HCT116 (cell line): ENCODE data around the gene PRKCQ. TPM values are rescaled to one million over a fixed set of nuclear protein-coding genes. Genes with fewer than 3 reads are reported as not detected.

Experiments used
- ATAC-seq: fragments of 200-7000 bp; cut with Tn5 transposase; 2 replicates; pipeline ENCODE4 v1.9.1; 2020; ENCODE audit warnings: mild to moderate bottlenecking, moderate library complexity
- BruUV-seq: library from RNA; stranded (reverse); fragments of 400-500 nt; replicated peaks from 2 replicates; lab custom pipeline; 2021; lab: Mats Ljungman, UMichigan
- CTCF ChIA-PET: fragments of 300-600 bp; sonication (Branson Sonifier 250); formaldehyde crosslinking; loops from one replicate; lab custom pipeline; 2021; ENCODE audit warnings: antibody characterized with exemption; lab: Charles Lee
- POLR2A ChIA-PET: fragments of 300-600, 350-600 bp; sonication (Branson Sonifier 250); formaldehyde crosslinking; loops from one replicate; lab custom pipeline; 2021; ENCODE audit warnings: antibody characterized with exemption; lab: Charles Lee
- RAD21 ChIA-PET, 2 experiments: fragments of 300-600 bp; sonication (Branson Sonifier 250); formaldehyde crosslinking; loops; one replicate each; lab custom pipeline; 2023; ENCODE audit warnings: low total read pairs in 2 of 2; ENCODE audit not compliant: uncharacterized antibody in 2 of 2, unreplicated experiment in 2 of 2, low non-redundant PET in 1 of 2; lab: Charles Lee
- DNase-seq: peaks from one replicate; pipeline ENCODE4 v3.0.0-alpha.2; 2010; ENCODE audit warnings: low read depth, low spot score
- H2AFZ ChIP-seq: fragments of 200-600 bp; shearing (Covaris generic), sonication (generic); 2 replicates; pipeline ENCODE4 v1.6.1; 2017; ENCODE audit warnings: low read depth, mixed run types, mixed read lengths, antibody characterized with exemption, low read length; ENCODE audit not compliant: poor library complexity, severe bottlenecking
- H3K27ac ChIP-seq: 2 replicates; pipeline ENCODE4 v1.5.1; 2012; ENCODE audit warnings: low read depth, low read length
- H3K27me3 ChIP-seq: fragments of 200-600 bp; sonication (generic); 2 replicates; pipeline ENCODE4 v1.6.1; 2016; ENCODE audit warnings: mixed run types, low read length, mixed read lengths; ENCODE audit not compliant: insufficient read depth
- H3K36me3 ChIP-seq, 2 experiments: fragments of 200-500 bp in 1 of 2; fragments of 200-600 bp in 1 of 2; sonication (Bioruptor generic) in 1 of 2; sonication (generic) in 1 of 2; 2 replicates each; pipeline versions ENCODE4 v1.5.1 to v1.6.1; 2014 to 2016; ENCODE audit warnings: low read length in 2 of 2, inconsistent platforms in 1 of 2, mixed read lengths in 1 of 2, mixed run types in 1 of 2; ENCODE audit not compliant: insufficient read depth in 2 of 2, control insufficient read depth in 1 of 2
- H3K4me1 ChIP-seq, 2 experiments: fragments of 200-600 bp in 1 of 2; sonication (generic) in 1 of 2; 2 replicates each; pipeline versions ENCODE4 v1.5.1 to v1.6.1; 2012 to 2017; ENCODE audit warnings: low read length in 2 of 2, inconsistent platforms in 1 of 2, mild to moderate bottlenecking in 1 of 2, mixed read lengths in 1 of 2, mixed run types in 1 of 2, moderate library complexity in 1 of 2; ENCODE audit not compliant: insufficient read depth in 2 of 2, control insufficient read depth in 1 of 2
- H3K4me2 ChIP-seq: fragments of 200-600 bp; sonication (generic); 2 replicates; pipeline ENCODE4 v1.6.1; 2017; ENCODE audit warnings: mixed run types, low read length, mixed read lengths
- H3K4me3 ChIP-seq, 2 experiments: fragments of 200-600 bp in 1 of 2; sonication (generic) in 1 of 2; replicated peaks in 1 of 2; 2 replicates each; pipeline ENCODE4 v1.5.1; 2011 to 2016; ENCODE audit warnings: low read length in 2 of 2, control low read depth in 1 of 2, low read depth in 1 of 2, mild to moderate bottlenecking in 1 of 2, mixed read lengths in 1 of 2, mixed run types in 1 of 2
- H3K79me2 ChIP-seq: fragments of 200-600 bp; sonication (generic); 2 replicates; pipeline ENCODE4 v1.6.1; 2017; ENCODE audit warnings: mild to moderate bottlenecking, mixed run types, low read length, moderate library complexity, mixed read lengths; ENCODE audit not compliant: insufficient read depth
- H3K9ac ChIP-seq: fragments of 200-600 bp; sonication (generic); 2 replicates; pipeline ENCODE4 v1.6.1; 2016; ENCODE audit warnings: low read length, mixed read lengths
- H3K9me2 ChIP-seq: fragments of 200-600 bp; sonication (generic), shearing (Covaris generic); 2 replicates; pipeline ENCODE4 v1.6.1; 2017; ENCODE audit warnings: mixed run types, mild to moderate bottlenecking, moderate library complexity; ENCODE audit not compliant: insufficient read depth
- H3K9me3 ChIP-seq, 2 experiments: fragments of 200-500 bp in 1 of 2; fragments of 200-600 bp in 1 of 2; sonication (Bioruptor generic) in 1 of 2; sonication (generic) in 1 of 2; 2 replicates each; pipeline ENCODE4 v1.6.1; 2014 to 2017; ENCODE audit warnings: low read length in 2 of 2, mixed read lengths in 2 of 2, inconsistent platforms in 1 of 2, low read depth in 1 of 2, mild to moderate bottlenecking in 1 of 2, mixed run types in 1 of 2, moderate library complexity in 1 of 2; ENCODE audit not compliant: control insufficient read depth in 1 of 2, insufficient read depth in 1 of 2
- H4K20me1 ChIP-seq: fragments of 200-600 bp; sonication (generic), shearing (Covaris generic); 2 replicates; pipeline ENCODE4 v1.6.1; 2017; ENCODE audit warnings: mixed run types, mild to moderate bottlenecking, moderate library complexity; ENCODE audit not compliant: insufficient read depth
- ATF3 ChIP-seq: IDR thresholded peaks from 2 replicates; pipeline ENCODE4 v1.6.1; 2012
- CBX3 ChIP-seq: IDR thresholded peaks from 2 replicates; pipeline ENCODE4 v1.6.1; 2012; ENCODE audit warnings: low read depth
- CEBPB ChIP-seq: IDR thresholded peaks from 2 replicates; pipeline ENCODE4 v1.6.1; 2012; ENCODE audit warnings: low read depth
- CTCF ChIP-seq, 3 experiments: fragments of 200-600 bp in 1 of 3; sonication (generic) in 1 of 3; IDR thresholded peaks in 2 of 3; conservative IDR thresholded peaks in 1 of 3; 2 replicates each; pipeline ENCODE4 v1.5.1; 2012 to 2017; ENCODE audit warnings: low read depth in 2 of 3, low read length in 2 of 3, antibody characterized with exemption in 1 of 3, borderline replicate concordance in 1 of 3, control low read depth in 1 of 3, mild to moderate bottlenecking in 1 of 3, mixed read lengths in 1 of 3, mixed run types in 1 of 3, moderate library complexity in 1 of 3; ENCODE audit not compliant: insufficient read depth in 1 of 3
- EGR1 ChIP-seq: IDR thresholded peaks from 2 replicates; pipeline ENCODE4 v1.6.1; 2012; ENCODE audit warnings: low read depth
- ELF1 ChIP-seq: IDR thresholded peaks from 2 replicates; pipeline ENCODE4 v1.6.1; 2012; ENCODE audit warnings: low read depth, borderline replicate concordance
- EZH2 ChIP-seq: fragments of 200-600 bp; sonication (generic); IDR thresholded peaks from 2 replicates; pipeline ENCODE4 v1.6.1; 2017; ENCODE audit warnings: antibody characterized with exemption, mixed run types
- FOSL1 ChIP-seq: IDR thresholded peaks from 2 replicates; pipeline ENCODE4 v1.6.1; 2012; ENCODE audit warnings: low read depth
- MAX ChIP-seq: IDR thresholded peaks from 2 replicates; pipeline ENCODE4 v1.6.1; 2012
- POLR2A ChIP-seq: IDR thresholded peaks from 2 replicates; pipeline ENCODE4 v1.7.0; 2011; ENCODE audit warnings: borderline replicate concordance; ENCODE audit not compliant: insufficient read depth, insufficient read length; ENCODE audit errors: extremely low read depth
- POLR2AphosphoS5 ChIP-seq: IDR thresholded peaks from 2 replicates; pipeline ENCODE4 v1.6.1; 2011; ENCODE audit warnings: mild to moderate bottlenecking, low read depth, low read length, moderate library complexity
- RAD21 ChIP-seq: IDR thresholded peaks from 2 replicates; pipeline ENCODE4 v1.6.1; 2012; ENCODE audit warnings: low read depth, mild to moderate bottlenecking
- SP1 ChIP-seq: IDR thresholded peaks from 2 replicates; pipeline ENCODE4 v1.6.1; 2012; ENCODE audit warnings: low read depth
- SRF ChIP-seq: IDR thresholded peaks from 2 replicates; pipeline ENCODE4 v1.6.1; 2012; ENCODE audit warnings: low read depth
- YY1 ChIP-seq: IDR thresholded peaks from 2 replicates; pipeline ENCODE4 v1.6.1; 2011; ENCODE audit warnings: low read length, low read depth, moderate library complexity, mild to moderate bottlenecking; ENCODE audit not compliant: insufficient replicate concordance; ENCODE audit errors: extremely low read depth
- ZNF274 ChIP-seq: fragments of 200-500 bp; sonication (Bioruptor generic); IDR thresholded peaks from 2 replicates; pipeline ENCODE4 v1.6.1; 2014; ENCODE audit warnings: mild to moderate bottlenecking, low read depth, low read length, inconsistent platforms
- intact Hi-C: fragments of 100-400 bp; cut with micrococcal nuclease; formaldehyde crosslinking; loops from 2 replicates; pipeline ENCODE4 v1.10.0; 2022
- total RNA-seq: library from RNA; stranded (reverse); gene quantifications from one replicate; pipeline ENCODE4 v1.2.1, GENCODE V29; 2021; ENCODE audit not compliant: unreplicated experiment

Gene PRKCQ
- total RNA-seq, 1 experiment from 2014 or later, result 0.54 TPM

- Histone ChIP-seq H3K9me3 (no peaks in the 10 kb centered on the region), H3K27me3 (peaks cover 78% of the 10 kb centered on the region), H3K4me1 (no peaks in the 10 kb centered on the region), H4K20me1 (no peaks in the 10 kb centered on the region), H3K4me3 (no peak overlapping the region)
- POLR2A ChIA-PET, result no interaction called here
- RAD21 ChIA-PET, result no interaction called here
- CTCF ChIA-PET, result no interaction called here
- TF ChIP-seq CEBPB (no peak), RAD21 (no peak), SRF (no peak), ATF3 (no peak), FOSL1 (no peak), MAX (no peak), EZH2 (no peak), ZNF274 (no peak), POLR2A (no peak), ELF1 (no peak), SP1 (no peak), YY1 (no peak), CTCF (IDR thresholded peaks at IDR 0.05 in 2 of 3, conservative IDR thresholded peaks at IDR 0.05 in 1 of 3; ENCODE audit: borderline replicate concordance in 1 of 3, insufficient read depth in 1 of 3, low read depth in 2 of 3, low read length in 2 of 3) (no peak), POLR2AphosphoS5 (no peak), EGR1 (no peak), CBX3 (no peak)
- TF ChIP-seq, all 23 proteins: peak for 0
- no peak overlapping the region for H3K27ac ChIP-seq
- no peaks in the 10 kb centered on the region for H3K79me2 ChIP-seq
- intact Hi-C loops, result no loop called here
- no peak overlapping the region for H2AFZ ChIP-seq
- H3K4me2 ChIP-seq, result no peak overlapping the region
- no peak for DNase-seq
- no TSS peak for BruUV-seq
- H3K9me2 ChIP-seq, result no peaks in the 10 kb centered on the region
- no peaks in the 10 kb centered on the region for H3K36me3 ChIP-seq
- H3K9ac ChIP-seq, result no peak overlapping the region
- no peak for ATAC-seq
Measured at GRCh38 chr10:6598679-6599078, 18.6 kb upstream of the PRKCQ start.
